Cardiac septum (tissue), 1 donor: ENCODE measurements around the gene ATAD3A. TPM values are rescaled to one million over a fixed set of nuclear protein-coding genes. Genes with fewer than 3 reads are reported as not detected.
A peak's percentile ranks its signal among the peaks of the same experiment; 100 is the strongest.
"Not testable (repeated sequence)": the region's sequence is repeated elsewhere in the genome, so short reads cannot be mapped to it uniquely, and the experiment has no call there.

Source experiments
- DNase-seq: peaks from one replicate; pipeline ENCODE4 v3.0.0-alpha.2; 2020; ENCODE audit warnings: low spot score
- intact Hi-C: fragments of 100-400 bp; cut with DNase I; formaldehyde crosslinking; loops from one replicate; pipeline ENCODE4 v1.14.0; 2022
- total RNA-seq: library from RNA; stranded (reverse); fragmentation: NEBNext Ultra II Directional; extraction: Animal tissue kit (Norgen Biotek cat#: 25700); gene quantifications from one replicate; pipeline ENCODE4 v1.2.1, GENCODE V29; 2021
- donor health status: DM: no; HTN: no; CAD: no.

ATAD3A gene
- total RNA-seq, 1 donor from 2014 or later, result 13.7 TPM

- DNase-seq, intact Hi-C loops: not testable (repeated sequence)
These were observed 26.1 kb upstream of the ATAD3A start for GRCh38 chr1:1485755-1486317.

DNA sequence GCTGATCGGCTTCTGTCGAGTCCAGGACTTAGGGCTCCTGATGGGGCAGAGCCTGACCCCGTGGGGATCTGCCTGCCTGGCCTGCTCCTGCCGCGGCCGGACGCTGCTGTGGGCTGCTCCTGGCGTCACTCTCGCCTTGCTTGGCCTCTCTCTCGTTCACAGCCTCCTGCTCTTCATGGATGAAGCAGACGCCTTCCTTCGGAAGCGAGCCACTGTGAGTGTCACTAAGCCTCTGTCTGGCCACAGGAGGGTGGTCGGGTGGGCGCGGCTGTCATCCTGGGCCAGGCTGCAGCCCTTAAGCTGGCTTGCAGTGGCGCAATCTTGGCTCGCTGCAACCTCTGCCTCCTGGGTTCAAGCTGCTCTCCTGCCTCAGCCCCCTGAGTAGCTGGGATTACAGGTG lies 24.3 kb upstream of the ATAD3A start:
- DNase-seq, result no peak
- intact Hi-C loops, result no loop called here

DNA sequence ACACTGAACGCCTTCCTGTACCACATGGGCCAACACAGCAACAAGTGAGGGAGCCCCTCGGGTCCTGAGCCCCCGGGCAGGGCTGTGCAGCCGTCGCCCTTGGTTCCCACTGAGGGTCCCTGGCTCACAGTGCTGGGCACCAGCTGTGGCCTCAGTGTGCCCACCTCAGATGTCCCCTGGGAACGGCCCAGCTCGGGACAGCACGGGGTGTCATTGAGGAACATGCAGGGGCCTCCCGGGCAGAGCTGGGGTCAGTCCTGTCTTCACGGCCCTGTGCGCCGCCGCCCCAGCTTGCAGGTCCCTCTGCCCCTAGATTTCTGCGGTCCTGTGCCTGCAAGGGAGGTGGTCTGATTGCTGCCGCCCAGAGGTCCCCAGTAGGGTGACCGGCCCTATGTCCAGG lies 22.7 kb upstream of the ATAD3A start:
- intact Hi-C loops, result no loop called here
- DNase-seq, result no peak

DNA sequence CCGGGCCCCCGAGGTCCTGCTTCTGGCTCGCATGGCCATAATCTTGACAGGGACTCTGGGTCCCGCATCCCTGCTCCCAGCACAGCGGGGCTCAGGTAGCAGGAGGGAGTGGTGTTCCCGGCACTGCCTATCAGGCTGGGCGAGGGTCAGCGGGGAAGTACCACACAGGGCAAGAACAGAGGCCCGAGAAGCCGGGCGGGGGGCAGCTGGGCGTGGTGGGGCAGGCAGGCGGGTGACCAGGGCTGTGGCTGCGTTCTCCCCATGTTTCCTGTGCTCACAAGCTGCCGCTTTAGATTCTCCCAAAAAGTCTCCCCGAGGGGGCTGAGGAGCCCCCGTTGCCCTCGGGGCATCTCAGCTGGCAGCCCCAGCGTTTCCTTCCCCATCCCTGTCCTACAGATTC lies 22.1 kb upstream of the ATAD3A start:
- intact Hi-C loops, result no loop called here

GRCh38 chr1:1490633-1491230 lies 21.2 kb upstream of the ATAD3A start:
- intact Hi-C loops, result no loop called here
- DNase-seq, result no peak

More for the DNA sequence above, 22.1 kb upstream of the ATAD3A start:
- no peak for DNase-seq

GRCh38 chr1:1491601-1492000 lies 20.4 kb upstream of the ATAD3A start:
- intact Hi-C loops, result no loop called here
- no peak for DNase-seq

GRCh38 chr1:1494311-1494710 lies 17.7 kb upstream of the ATAD3A start:
- intact Hi-C loops, DNase-seq: not testable (repeated sequence)

DNA sequence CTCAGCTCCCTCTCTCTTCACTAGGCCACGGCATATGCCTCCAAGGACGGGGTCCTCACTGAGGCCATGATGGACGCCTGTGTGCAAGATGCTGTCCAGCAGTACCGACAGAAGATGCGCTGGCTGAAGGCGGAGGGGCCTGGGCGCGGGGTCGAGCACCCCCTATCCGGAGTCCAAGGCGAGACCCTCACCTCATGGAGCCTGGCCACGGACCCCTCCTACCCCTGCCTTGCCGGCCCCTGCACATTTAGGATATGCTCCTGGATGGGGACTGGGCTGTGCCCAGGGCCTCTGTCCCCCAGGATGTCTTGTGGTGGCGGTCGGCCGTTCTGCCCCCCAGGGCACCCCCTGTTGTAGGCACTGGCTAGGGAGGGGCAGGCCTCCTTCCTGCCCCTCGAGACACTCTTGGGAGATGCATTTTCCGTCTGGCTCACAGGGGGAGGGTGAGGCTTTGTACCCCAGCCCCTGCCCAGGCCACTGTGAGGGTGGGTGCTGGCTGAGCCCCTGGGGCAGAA lies 16.4 kb upstream of the ATAD3A start:
- intact Hi-C loops, DNase-seq: not testable (repeated sequence)

DNA sequence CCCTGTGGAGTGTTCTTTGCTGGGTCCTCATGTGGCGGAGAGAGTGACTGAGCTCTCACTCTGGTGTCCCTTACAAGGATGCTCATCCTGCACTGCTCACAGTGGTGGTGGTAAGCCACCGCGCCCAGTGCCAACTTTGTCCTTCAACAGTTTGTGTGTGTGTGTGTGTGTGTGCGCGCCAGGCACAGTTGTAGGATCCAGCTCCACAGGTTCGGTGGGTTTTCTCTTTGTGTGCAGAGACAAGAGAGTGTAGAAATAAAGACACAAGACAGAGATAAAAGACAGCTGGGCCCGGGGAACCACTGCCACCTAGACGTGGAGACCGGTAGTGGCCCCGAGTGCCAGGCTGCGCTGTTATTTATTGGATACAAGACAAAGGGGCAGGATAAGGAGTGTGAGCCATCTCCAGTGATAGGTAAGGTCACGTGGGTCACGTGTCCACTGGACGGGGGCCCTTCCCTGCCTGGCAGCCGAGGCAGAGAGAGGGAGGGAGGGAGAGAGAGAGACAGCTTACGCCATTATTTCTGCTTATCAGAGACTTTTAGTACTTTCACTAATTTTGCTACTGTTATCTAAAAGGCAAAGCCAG lies 7.1 kb upstream of the ATAD3A start:
- peak; percentile 80 for DNase-seq
- intact Hi-C loops, result not testable (repeated sequence)

- DNase-seq, intact Hi-C loops: not testable (repeated sequence)
These were observed 6.6 kb upstream of the ATAD3A start for GRCh38 chr1:1505366-1505798.

GRCh38 chr1:1505801-1506200 lies 6.2 kb upstream of the ATAD3A start:
- intact Hi-C loops, DNase-seq: not testable (repeated sequence)

GRCh38 chr1:1507305-1507704 lies 4.7 kb upstream of the ATAD3A start:
- intact Hi-C loops, result no loop called here
- DNase-seq, result no peak

GRCh38 chr1:1508775-1509464 lies 3.0 kb upstream of the ATAD3A start:
- intact Hi-C loops, DNase-seq: not testable (repeated sequence)

DNA sequence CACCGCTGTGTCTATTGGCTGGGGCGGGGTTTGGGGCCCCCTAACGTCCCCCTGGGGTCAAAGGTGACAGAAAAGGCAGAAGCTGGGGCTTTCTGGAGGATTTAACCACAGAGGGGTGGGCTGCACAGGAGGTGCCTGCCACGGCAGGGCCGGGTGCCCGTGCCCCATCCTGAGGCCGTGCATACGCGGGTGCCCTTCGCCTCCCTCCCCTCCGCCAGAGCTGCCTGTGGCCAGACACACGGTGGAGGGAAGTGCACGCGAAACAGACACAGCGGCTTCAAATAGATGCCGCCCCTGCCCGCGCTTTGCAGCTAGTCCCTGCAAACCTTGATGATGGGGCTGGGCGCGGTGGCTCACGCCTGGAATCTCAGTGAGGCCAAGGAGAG lies 2.5 kb upstream of the ATAD3A start:
- intact Hi-C loops, DNase-seq: not testable (repeated sequence)

DNA sequence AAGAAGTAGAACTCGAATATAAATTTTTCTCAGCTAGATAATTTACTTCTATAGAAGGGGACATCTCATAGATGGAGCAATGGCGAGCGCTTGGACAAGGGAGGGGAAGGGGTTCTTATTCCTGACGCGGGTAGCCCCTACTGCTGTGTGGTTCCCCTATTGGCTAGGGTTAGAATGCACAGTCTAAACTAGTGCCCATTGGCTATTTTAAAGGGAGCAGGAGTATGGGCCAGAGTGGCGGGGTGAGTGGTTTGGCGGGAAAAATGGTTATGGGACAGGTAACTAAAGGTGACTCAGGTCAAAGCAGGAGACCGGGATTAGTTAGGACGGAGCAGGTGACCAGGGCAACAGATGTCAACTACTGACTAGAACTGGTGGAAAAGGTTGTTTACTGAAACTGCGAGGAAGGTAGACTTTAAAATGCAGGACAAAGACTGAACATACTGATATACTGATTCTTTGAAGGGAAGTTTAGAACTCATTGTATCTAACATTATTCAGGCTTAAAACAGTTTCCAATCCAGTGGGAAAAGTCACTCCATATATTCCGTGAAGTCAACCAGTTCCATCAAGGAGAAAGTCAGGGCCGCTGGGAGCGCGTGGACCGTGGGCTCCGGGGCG lies 940 bp upstream of the ATAD3A start:
- no peak for DNase-seq
- intact Hi-C loops, result loop anchor here (2.0 kb wide), 2 partner anchors 40 to 64 kb away; partner anchors contain the start of genes ATAD3B and SSU72

DNA sequence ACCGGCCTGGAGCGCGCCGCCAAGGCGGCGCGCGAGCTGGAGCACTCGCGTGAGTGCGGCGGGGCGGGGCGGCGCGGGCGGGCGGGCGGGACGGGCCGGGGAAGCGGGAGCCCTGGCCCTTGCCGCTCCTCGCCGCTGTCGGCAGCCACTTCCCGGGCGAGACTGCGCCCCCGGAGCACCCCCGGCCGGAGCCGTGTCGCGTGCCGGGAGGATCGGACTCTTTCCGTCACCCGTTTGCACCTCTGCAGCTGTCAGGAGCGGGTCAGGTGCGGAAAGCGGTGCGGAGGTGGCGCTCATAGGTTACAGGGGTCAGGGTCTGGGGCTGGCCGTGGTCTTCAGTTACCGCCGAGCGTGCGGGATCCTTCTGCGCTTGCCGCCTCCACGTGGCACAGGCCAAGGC lies 463 bp downstream of the ATAD3A start:
- intact Hi-C loops, DNase-seq: not testable (repeated sequence)

GRCh38 chr1:1513675-1514074 lies 1.7 kb downstream of the ATAD3A start:
- intact Hi-C loops, DNase-seq: not testable (repeated sequence)

GRCh38 chr1:1514376-1514775 lies 2.4 kb downstream of the ATAD3A start:
- intact Hi-C loops, DNase-seq: not testable (repeated sequence)

DNA sequence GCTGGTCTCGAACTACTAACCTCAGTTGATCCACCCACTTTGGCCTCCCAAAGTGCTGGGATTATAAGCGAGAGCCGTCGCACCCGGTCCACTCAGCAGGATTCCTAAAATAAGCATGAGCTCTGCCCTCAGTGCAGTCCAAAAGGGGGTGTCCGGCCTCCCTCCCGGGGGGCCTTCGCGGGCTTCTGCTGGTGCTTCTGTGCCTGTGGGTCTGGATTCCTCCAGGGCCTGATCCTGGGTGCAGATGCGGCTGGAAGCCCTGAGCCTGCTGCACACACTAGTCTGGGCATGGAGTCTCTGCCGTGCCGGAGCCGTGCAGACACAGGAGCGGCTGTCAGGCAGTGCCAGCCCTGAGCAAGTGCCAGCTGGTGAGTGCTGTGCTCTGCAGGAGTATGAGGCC lies 5.0 kb downstream of the ATAD3A start:
- intact Hi-C loops, DNase-seq: not testable (repeated sequence)
